IMR-90 (cell line): ENCODE results near the gene CHRDL1.

Experiments
- BHLHE40 ChIP-seq: fragments of 150-350 bp; IDR thresholded peaks from 2 replicates; pipeline ENCODE4 v1.6.1; 2016; ENCODE audit warnings: mild to moderate bottlenecking, low read depth, low read length
- CEBPB ChIP-seq: IDR thresholded peaks from 2 replicates; pipeline ENCODE4 v1.6.1; 2012; ENCODE audit warnings: low read depth, low read length, improper control_type of control experiment
- MAFK ChIP-seq: IDR thresholded peaks from 2 replicates; pipeline ENCODE4 v1.6.1; 2012; ENCODE audit warnings: low read depth, low read length, improper control_type of control experiment
- POLR2A ChIP-seq: IDR thresholded peaks from 2 replicates; pipeline ENCODE4 v1.6.1; 2012; ENCODE audit warnings: mild to moderate bottlenecking, low read depth, low read length
- RCOR1 ChIP-seq: IDR thresholded peaks from 2 replicates; pipeline ENCODE4 v1.6.1; 2012; ENCODE audit warnings: mild to moderate bottlenecking, low read length, improper control_type of control experiment; ENCODE audit not compliant: insufficient replicate concordance
- TF ChIP-seq, protein P1 (sequence below): conservative IDR thresholded peaks from 2 replicates; pipeline ENCODE4 v1.5.1; 2012; ENCODE audit warnings: mild to moderate bottlenecking, low read depth, low read length, improper control_type of control experiment
- TF ChIP-seq, protein P2 (sequence below): fragments of 150-350 bp; IDR thresholded peaks from 2 replicates; pipeline ENCODE4 v1.6.1; 2016; ENCODE audit warnings: low read depth, mild to moderate bottlenecking, low read length, moderate library complexity, borderline replicate concordance
- TF ChIP-seq, protein P3 (sequence below): fragments of 150-350 bp; IDR thresholded peaks from 2 replicates; pipeline ENCODE4 v1.6.1; 2017; ENCODE audit warnings: mild to moderate bottlenecking, antibody characterized with exemption, low read length, low read depth

DNA sequence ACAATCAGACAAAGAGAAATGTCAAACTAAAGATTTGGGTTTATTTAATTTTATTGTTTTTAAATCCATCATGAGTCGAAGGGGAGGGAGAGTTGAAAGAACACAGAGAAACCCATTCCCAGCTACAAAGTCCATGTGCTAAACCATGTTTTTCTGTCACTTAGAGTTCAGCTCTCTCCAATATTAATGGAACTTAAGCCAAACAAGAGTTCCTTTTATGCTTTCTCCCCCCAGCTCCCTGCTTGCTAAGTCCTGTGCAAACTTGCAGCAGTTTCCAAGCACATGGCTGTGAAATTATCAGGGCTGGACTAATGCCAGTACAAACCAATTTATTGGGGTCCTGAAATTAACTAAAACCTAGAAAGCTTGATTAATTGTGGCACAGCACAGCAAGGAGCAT lies 9.7 kb upstream of the CHRDL1 start:
- TF ChIP-seq, protein P1, sequence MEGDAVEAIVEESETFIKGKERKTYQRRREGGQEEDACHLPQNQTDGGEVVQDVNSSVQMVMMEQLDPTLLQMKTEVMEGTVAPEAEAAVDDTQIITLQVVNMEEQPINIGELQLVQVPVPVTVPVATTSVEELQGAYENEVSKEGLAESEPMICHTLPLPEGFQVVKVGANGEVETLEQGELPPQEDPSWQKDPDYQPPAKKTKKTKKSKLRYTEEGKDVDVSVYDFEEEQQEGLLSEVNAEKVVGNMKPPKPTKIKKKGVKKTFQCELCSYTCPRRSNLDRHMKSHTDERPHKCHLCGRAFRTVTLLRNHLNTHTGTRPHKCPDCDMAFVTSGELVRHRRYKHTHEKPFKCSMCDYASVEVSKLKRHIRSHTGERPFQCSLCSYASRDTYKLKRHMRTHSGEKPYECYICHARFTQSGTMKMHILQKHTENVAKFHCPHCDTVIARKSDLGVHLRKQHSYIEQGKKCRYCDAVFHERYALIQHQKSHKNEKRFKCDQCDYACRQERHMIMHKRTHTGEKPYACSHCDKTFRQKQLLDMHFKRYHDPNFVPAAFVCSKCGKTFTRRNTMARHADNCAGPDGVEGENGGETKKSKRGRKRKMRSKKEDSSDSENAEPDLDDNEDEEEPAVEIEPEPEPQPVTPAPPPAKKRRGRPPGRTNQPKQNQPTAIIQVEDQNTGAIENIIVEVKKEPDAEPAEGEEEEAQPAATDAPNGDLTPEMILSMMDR, result no peak
- TF ChIP-seq, protein P2, sequence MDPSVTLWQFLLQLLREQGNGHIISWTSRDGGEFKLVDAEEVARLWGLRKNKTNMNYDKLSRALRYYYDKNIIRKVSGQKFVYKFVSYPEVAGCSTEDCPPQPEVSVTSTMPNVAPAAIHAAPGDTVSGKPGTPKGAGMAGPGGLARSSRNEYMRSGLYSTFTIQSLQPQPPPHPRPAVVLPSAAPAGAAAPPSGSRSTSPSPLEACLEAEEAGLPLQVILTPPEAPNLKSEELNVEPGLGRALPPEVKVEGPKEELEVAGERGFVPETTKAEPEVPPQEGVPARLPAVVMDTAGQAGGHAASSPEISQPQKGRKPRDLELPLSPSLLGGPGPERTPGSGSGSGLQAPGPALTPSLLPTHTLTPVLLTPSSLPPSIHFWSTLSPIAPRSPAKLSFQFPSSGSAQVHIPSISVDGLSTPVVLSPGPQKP, result no peak
- TF ChIP-seq MAFK (no peak), POLR2A (no peak), CEBPB (no peak), BHLHE40 (no peak), RCOR1 (no peak)
- TF ChIP-seq, protein P3, sequence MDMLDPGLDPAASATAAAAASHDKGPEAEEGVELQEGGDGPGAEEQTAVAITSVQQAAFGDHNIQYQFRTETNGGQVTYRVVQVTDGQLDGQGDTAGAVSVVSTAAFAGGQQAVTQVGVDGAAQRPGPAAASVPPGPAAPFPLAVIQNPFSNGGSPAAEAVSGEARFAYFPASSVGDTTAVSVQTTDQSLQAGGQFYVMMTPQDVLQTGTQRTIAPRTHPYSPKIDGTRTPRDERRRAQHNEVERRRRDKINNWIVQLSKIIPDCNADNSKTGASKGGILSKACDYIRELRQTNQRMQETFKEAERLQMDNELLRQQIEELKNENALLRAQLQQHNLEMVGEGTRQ, result no peak
